A204.1 (cell line): ENCODE data around the gene STAM2.

ENCODE experiments used
- FAIRE-seq: peaks from 2 replicates; lab custom pipeline; 2012; peaks lifted over from hg19 to GRCh38; lab: Jason Lieb, UNC

Gene STAM2

DNA sequence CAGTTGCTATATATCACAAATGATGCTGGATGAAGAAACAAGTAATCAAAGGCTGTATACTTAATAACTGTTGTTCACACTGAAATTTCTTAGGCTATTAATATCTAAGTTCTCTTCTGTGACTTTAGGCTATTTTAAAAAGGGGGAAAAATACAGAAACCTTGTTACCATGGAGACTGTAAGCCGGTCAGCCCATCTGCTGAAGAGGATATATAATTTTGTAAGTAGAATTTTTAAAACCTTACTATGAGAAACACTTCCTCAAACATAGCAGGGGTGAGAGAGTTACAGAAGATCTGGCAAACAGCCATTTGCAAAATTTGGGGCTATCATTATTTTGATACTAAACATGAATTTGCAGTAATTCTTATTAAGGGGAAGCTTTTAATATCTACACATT lies 104.5 kb downstream of the STAM2 start:
- FAIRE-seq, result no peak

DNA sequence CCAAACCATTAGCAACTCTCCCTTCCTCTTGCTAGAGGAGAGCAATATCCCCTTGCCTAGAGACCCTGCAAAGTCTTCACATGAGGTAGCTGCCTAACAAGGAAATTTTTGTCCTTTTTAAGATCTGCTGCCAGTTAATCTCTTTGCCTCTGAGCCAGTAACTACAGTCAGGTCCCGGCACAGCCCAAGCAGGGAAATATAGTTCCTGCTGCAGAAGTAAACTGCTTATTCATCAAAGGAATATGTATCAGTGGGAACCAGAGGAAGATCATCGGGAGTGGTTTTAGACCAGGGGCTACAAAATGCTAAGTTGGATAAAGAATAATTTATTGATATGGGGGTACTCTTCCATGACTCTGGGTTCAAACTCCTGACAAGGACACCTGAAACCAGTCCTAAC lies 107.3 kb downstream of the STAM2 start:
- FAIRE-seq, result no peak

DNA sequence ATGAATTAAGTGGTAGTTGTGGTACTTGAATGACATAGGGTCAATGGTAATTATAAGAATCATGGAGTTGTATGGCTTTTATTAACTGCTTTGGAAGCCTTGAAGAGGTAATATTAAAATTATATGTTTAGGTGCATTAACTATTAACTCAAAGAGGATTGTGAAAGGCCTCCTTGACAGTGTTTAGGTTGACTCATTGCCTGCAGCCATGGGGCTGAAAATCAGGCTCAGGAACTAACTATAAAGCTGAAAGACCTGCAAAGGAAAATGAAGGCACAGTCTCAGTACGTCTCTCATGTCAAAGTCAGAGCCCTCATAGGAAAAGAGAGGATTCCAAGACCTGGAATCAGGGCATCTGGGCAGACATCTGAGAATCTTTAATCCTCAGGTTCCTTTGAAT lies 107.7 kb downstream of the STAM2 start:
- FAIRE-seq, result no peak
